IMR-90 (cell line): ENCODE measurements around the gene COL12A1. TPM values are rescaled to one million over a fixed set of nuclear protein-coding genes. Genes with fewer than 3 reads are reported as not detected.

Source experiments
- ATAC-seq: fragments of 200-7000 bp; cut with Tn5 transposase; 2 replicates; pipeline ENCODE4 v1.9.1; 2020; ENCODE audit warnings: low read depth, mild to moderate bottlenecking, moderate library complexity
- BruUV-seq: library from RNA; stranded (reverse); fragments of 400-500 nt; replicated peaks from 2 replicates; lab custom pipeline; 2021; lab: Mats Ljungman, UMichigan
- CTCF ChIA-PET: fragments of 300-600 bp; formaldehyde crosslinking; extraction: SDS; loops from one replicate; lab custom pipeline; 2021; ENCODE audit warnings: antibody characterized with exemption; lab: Yijun Ruan, JAX
- POLR2A ChIA-PET: fragments of 300-600 bp; sonication (Branson Sonifier 250); formaldehyde crosslinking; loops from one replicate; lab custom pipeline; 2022; ENCODE audit warnings: antibody characterized with exemption; ENCODE audit not compliant: unreplicated experiment; lab: Charles Lee
- DNase-seq: peaks from one replicate; pipeline ENCODE4 v3.0.0; 2013
- H2AFZ ChIP-seq: replicated peaks from 2 replicates; pipeline ENCODE3; 2013; ENCODE audit warnings: low read length, mild to moderate bottlenecking; ENCODE audit not compliant: poor library complexity
- H2AK5ac ChIP-seq: 2 replicates; pipeline ENCODE4 v1.6.1; 2013; ENCODE audit warnings: low read depth, low read length, inconsistent platforms
- H2AK9ac ChIP-seq: replicated peaks from 2 replicates; pipeline ENCODE3; 2013; ENCODE audit warnings: mild to moderate bottlenecking, low read depth, low read length, moderate library complexity; ENCODE audit not compliant: poor library complexity
- H2BK120ac ChIP-seq: 2 replicates; pipeline ENCODE4 v1.6.1; 2013; ENCODE audit warnings: low read depth, low read length, inconsistent platforms
- H2BK15ac ChIP-seq: 3 replicates; pipeline ENCODE4 v1.6.1; 2013; ENCODE audit warnings: low read depth, low read length, inconsistent platforms
- H2BK20ac ChIP-seq: 2 replicates; pipeline ENCODE4 v1.6.1; 2013; ENCODE audit warnings: low read depth, mild to moderate bottlenecking, inconsistent platforms, low read length, moderate library complexity
- H2BK5ac ChIP-seq: 2 replicates; pipeline ENCODE4 v1.6.1; 2013; ENCODE audit warnings: mild to moderate bottlenecking, low read depth, low read length, inconsistent platforms; ENCODE audit not compliant: poor library complexity, severe bottlenecking
- H3K14ac ChIP-seq: replicated peaks from 2 replicates; pipeline ENCODE4 v1.6.1; 2013; ENCODE audit warnings: low read depth, low read length, inconsistent platforms
- H3K18ac ChIP-seq: 2 replicates; pipeline ENCODE4 v1.6.1; 2013; ENCODE audit warnings: low read depth, low read length, control low read depth
- H3K23ac ChIP-seq: 2 replicates; pipeline ENCODE4 v1.6.1; 2013; ENCODE audit warnings: low read depth, low read length, inconsistent platforms
- H3K27ac ChIP-seq: 2 replicates; pipeline ENCODE4 v1.5.1; 2013; ENCODE audit warnings: mild to moderate bottlenecking, control low read depth, low read length; ENCODE audit not compliant: insufficient read depth
- H3K27me3 ChIP-seq: 2 replicates; pipeline ENCODE4 v1.6.1; 2013; ENCODE audit warnings: low read length; ENCODE audit not compliant: control insufficient read depth, insufficient read depth
- H3K36me3 ChIP-seq: 2 replicates; pipeline ENCODE4 v1.6.1; 2013; ENCODE audit warnings: low read length, mixed read lengths; ENCODE audit not compliant: control insufficient read depth, insufficient read depth
- H3K4ac ChIP-seq: 2 replicates; pipeline ENCODE4 v1.6.1; 2013; ENCODE audit warnings: low read depth, low read length, inconsistent platforms
- H3K4me1 ChIP-seq: 2 replicates; pipeline ENCODE4 v1.6.1; 2013; ENCODE audit warnings: low read length, mixed read lengths; ENCODE audit not compliant: control insufficient read depth, insufficient read depth
- H3K4me2 ChIP-seq: 2 replicates; pipeline ENCODE4 v1.6.1; 2013; ENCODE audit warnings: low read depth, mild to moderate bottlenecking, control low read depth, low read length, moderate library complexity
- H3K4me3 ChIP-seq: 2 replicates; pipeline ENCODE4 v1.5.1; 2013; ENCODE audit warnings: low read depth, mild to moderate bottlenecking, control low read depth, low read length, moderate library complexity; ENCODE audit not compliant: insufficient read depth
- H3K56ac ChIP-seq: 2 replicates; pipeline ENCODE4 v1.6.1; 2013; ENCODE audit warnings: low read length, inconsistent platforms; ENCODE audit not compliant: insufficient read depth; ENCODE audit errors: extremely low read depth
- H3K79me1 ChIP-seq, 2 experiments: 2 replicates each; pipeline ENCODE4 v1.6.1; 2013; ENCODE audit warnings: low read length in 2 of 2, inconsistent platforms in 1 of 2, low read depth in 1 of 2
- H3K9ac ChIP-seq: 2 replicates; pipeline ENCODE4 v1.6.1; 2013; ENCODE audit warnings: low read depth, low read length, control low read depth
- H3K9me1 ChIP-seq: 2 replicates; pipeline ENCODE4 v1.6.1; 2013; ENCODE audit warnings: low read length, inconsistent platforms; ENCODE audit not compliant: insufficient read depth
- H3K9me3 ChIP-seq: 2 replicates; pipeline ENCODE4 v1.6.1; 2013; ENCODE audit warnings: low read length; ENCODE audit not compliant: control insufficient read depth, insufficient read depth
- H4K20me1 ChIP-seq: 2 replicates; pipeline ENCODE4 v1.6.1; 2013; ENCODE audit warnings: low read length, inconsistent platforms; ENCODE audit not compliant: insufficient read depth
- H4K5ac ChIP-seq: 2 replicates; pipeline ENCODE4 v1.6.1; 2013; ENCODE audit warnings: mild to moderate bottlenecking, low read depth, low read length, control low read depth
- H4K8ac ChIP-seq, 2 experiments: 2 replicates each; pipeline ENCODE4 v1.6.1; 2013; ENCODE audit warnings: low read depth in 2 of 2, low read length in 2 of 2, control low read depth in 1 of 2, inconsistent platforms in 1 of 2
- H4K91ac ChIP-seq: 2 replicates; pipeline ENCODE4 v1.6.1; 2013; ENCODE audit warnings: low read depth, low read length, inconsistent platforms; ENCODE audit not compliant: insufficient read depth
- CHD1 ChIP-seq: IDR thresholded peaks from 2 replicates; pipeline ENCODE4 v1.6.1; 2012; ENCODE audit warnings: low read depth, low read length, improper control_type of control experiment
- FOS ChIP-seq: fragments of 150-350 bp; IDR thresholded peaks from 2 replicates; pipeline ENCODE4 v1.6.1; 2016; ENCODE audit warnings: low read depth, low read length
- MXI1 ChIP-seq: IDR thresholded peaks from 2 replicates; pipeline ENCODE4 v1.6.1; 2012; ENCODE audit warnings: low read depth, mild to moderate bottlenecking, low read length, moderate library complexity, borderline replicate concordance
- POLR2A ChIP-seq: IDR thresholded peaks from 2 replicates; pipeline ENCODE4 v1.6.1; 2012; ENCODE audit warnings: mild to moderate bottlenecking, low read depth, low read length
- SMC3 ChIP-seq: fragments of 150-350 bp; IDR thresholded peaks from 2 replicates; pipeline ENCODE4 v1.6.1; 2016; ENCODE audit warnings: low read depth, mild to moderate bottlenecking, antibody characterized with exemption, low read length, moderate library complexity
- WGBS, 2 experiments: methylation state at CpG; one replicate each; pipeline versions ENCODE4 v1.1.5 to v1.1.7; 2013; ENCODE audit warnings: missing lambda C conversion rate in 2 of 2; ENCODE audit not compliant: insufficient read length in 1 of 2; ENCODE audit errors: extremely low coverage in 2 of 2; 5-methylcytosine and 5-hydroxymethylcytosine counted together
- dilution Hi-C: fragments of 300-500 bp; cut with HindIII; formaldehyde crosslinking; loops from one replicate; pipeline ENCODE4 v1.14.3; 2018; ENCODE audit warnings: low sequenced_read_pairs; ENCODE audit not compliant: unreplicated experiment
- in situ Hi-C: fragments of 300-500 bp; cut with MboI; formaldehyde crosslinking; loops from 3 replicates; pipeline ENCODE4 v1.14.3; 2019; ENCODE audit warnings: low sequenced_read_pairs, inconsistent platforms, mixed read lengths
- intact Hi-C: fragments of 100-400 bp; cut with micrococcal nuclease; formaldehyde crosslinking; loops from 2 replicates; pipeline ENCODE4 v1.10.0; 2022
- polyA plus RNA-seq, 3 experiments: library from polyadenylated mRNA; depleted of rRNA; stranded (reverse); fragments of >200 nt; gene quantifications; 2 replicates each; pipeline ENCODE4 v1.2.3, GENCODE V29; 2012; ENCODE audit warnings: low replicate concordance in 1 of 3
- total RNA-seq: library from RNA; depleted of rRNA; stranded (reverse); fragments of >200 nt; gene quantifications from 2 replicates; pipeline ENCODE4 v1.2.3, GENCODE V29; 2012
- TF ChIP-seq, protein P1 (sequence below): fragments of 150-350 bp; IDR thresholded peaks from 2 replicates; pipeline ENCODE4 v1.6.1; 2016; ENCODE audit warnings: low read depth, mild to moderate bottlenecking, low read length, moderate library complexity, borderline replicate concordance
- TF ChIP-seq, protein P2 (sequence below): fragments of 150-350 bp; IDR thresholded peaks from 2 replicates; pipeline ENCODE4 v1.6.1; 2017; ENCODE audit warnings: mild to moderate bottlenecking, antibody characterized with exemption, low read length, low read depth

The COL12A1 gene
- total and polyA plus RNA-seq, 2 of the 4 experiments (the other 2 are of a cell fraction) = 350 to 452 TPM

DNA sequence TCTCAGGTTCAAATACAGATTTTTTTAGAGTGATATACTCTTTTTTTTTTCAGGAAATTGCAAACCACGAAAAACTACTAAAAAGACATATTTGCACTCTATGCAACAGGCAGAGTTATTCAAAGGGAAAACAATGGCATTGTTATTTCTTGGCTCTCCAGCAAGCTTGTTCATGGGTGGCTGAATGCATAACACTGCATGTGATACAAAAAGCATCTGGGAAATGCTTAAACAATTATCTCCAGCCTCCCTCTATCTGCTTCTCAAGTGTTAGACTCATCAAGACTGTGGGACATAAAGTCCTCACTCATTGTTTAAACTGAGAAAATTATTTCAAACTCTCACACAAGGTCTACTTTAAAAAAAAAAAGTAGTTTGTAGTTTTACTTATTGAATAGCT lies 7.3 kb upstream of the COL12A1 start:
- no peaks in the 10 kb centered on the region for H3K36me3 ChIP-seq
- no peak overlapping the region for H4K8ac ChIP-seq
- H3K27ac ChIP-seq = no peak overlapping the region
- H4K91ac ChIP-seq = no peak overlapping the region
- H4K5ac ChIP-seq = no peak overlapping the region
- no peak overlapping the region for H3K4me2 ChIP-seq
- H2BK120ac ChIP-seq = no peak overlapping the region
- DNase-seq (no peak), ATAC-seq (no peak)
- no peak overlapping the region for H2AFZ ChIP-seq
- peaks cover 0 to 7% of the 10 kb centered on the region in 2 experiments; a peak in 1 of 4 replicates for H3K79me1 ChIP-seq
- no peaks in the 10 kb centered on the region for H4K20me1 ChIP-seq
- H3K4me1 ChIP-seq = peaks cover 12% of the 10 kb centered on the region
- no peak overlapping the region for H3K4ac ChIP-seq
- no peak overlapping the region for H3K23ac ChIP-seq
- no peak overlapping the region for H3K4me3 ChIP-seq
- intact Hi-C loops (no loop called here), dilution Hi-C loops (no loop called here), in situ Hi-C loops (loop anchor here (5.0 to 10.0 kb wide), 4 partner anchors 1126 to 1538 kb away; no protein-coding TSS in a partner anchor)
- no peak overlapping the region for H3K18ac ChIP-seq
- no peak overlapping the region for H3K56ac ChIP-seq
- POLR2A ChIA-PET = no interaction called here
- WGBS, 2 experiments = no CpG with 5 or more reads among the region's 1 CpG
- H3K9ac ChIP-seq = no peak overlapping the region
- H2BK15ac ChIP-seq = no peak overlapping the region
- no TSS peak for BruUV-seq
- TF ChIP-seq, protein P1, sequence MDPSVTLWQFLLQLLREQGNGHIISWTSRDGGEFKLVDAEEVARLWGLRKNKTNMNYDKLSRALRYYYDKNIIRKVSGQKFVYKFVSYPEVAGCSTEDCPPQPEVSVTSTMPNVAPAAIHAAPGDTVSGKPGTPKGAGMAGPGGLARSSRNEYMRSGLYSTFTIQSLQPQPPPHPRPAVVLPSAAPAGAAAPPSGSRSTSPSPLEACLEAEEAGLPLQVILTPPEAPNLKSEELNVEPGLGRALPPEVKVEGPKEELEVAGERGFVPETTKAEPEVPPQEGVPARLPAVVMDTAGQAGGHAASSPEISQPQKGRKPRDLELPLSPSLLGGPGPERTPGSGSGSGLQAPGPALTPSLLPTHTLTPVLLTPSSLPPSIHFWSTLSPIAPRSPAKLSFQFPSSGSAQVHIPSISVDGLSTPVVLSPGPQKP = no peak
- TF ChIP-seq FOS (no peak), CHD1 (no peak), POLR2A (no peak), SMC3 (no peak), MXI1 (no peak)
- TF ChIP-seq, protein P2, sequence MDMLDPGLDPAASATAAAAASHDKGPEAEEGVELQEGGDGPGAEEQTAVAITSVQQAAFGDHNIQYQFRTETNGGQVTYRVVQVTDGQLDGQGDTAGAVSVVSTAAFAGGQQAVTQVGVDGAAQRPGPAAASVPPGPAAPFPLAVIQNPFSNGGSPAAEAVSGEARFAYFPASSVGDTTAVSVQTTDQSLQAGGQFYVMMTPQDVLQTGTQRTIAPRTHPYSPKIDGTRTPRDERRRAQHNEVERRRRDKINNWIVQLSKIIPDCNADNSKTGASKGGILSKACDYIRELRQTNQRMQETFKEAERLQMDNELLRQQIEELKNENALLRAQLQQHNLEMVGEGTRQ = no peak
- no peak overlapping the region for H2BK5ac ChIP-seq
- no peak overlapping the region for H2BK20ac ChIP-seq
- no peak overlapping the region for H3K14ac ChIP-seq
- H3K9me3 ChIP-seq = no peaks in the 10 kb centered on the region
- 0 out of 2 replicates have a peak, but pooled peaks cover 2% of the 10 kb centered on the region for H3K9me1 ChIP-seq
- no peaks in the 10 kb centered on the region for H3K27me3 ChIP-seq
- H2AK9ac ChIP-seq = no peak overlapping the region
- CTCF ChIA-PET = interaction anchor here (0.6 kb wide), 1 partner anchor 1480 kb away, joined by 7 read pairs; no protein-coding TSS in a partner anchor
- no peak overlapping the region for H2AK5ac ChIP-seq
